ENCODE results near the gene MAF.

GRCh38 chr16:79647586-79647985, 47.0 kb upstream of the MAF start:
- TF ChIP-seq POLR2A (IDR thresholded peaks at IDR 0.05): no peak
- TF ChIP-seq CTCF (IDR thresholded peaks at IDR 0.05): no peak
